Ascending aorta (tissue), 2 donors: Measurements from ENCODE around the gene TSPAN3. TPM values are rescaled to one million over a fixed set of nuclear protein-coding genes. Genes with fewer than 3 reads are reported as not detected.

ENCODE experiments used
- DNase-seq, 2 donors: peaks; one replicate each; pipeline ENCODE4 v3.0.0-alpha.2; 2019; ENCODE audit warnings: low spot score in 2 of 2
- H3K27ac ChIP-seq, 2 donors: fragments of 200-600 bp; sonication (generic); one replicate each; pipeline ENCODE4 v1.5.1; 2016 to 2017; ENCODE audit warnings: mild to moderate bottlenecking in 1 of 2
- H3K27me3 ChIP-seq: fragments of 200-600 bp; sonication (generic); one replicate; pipeline ENCODE4 v1.5.1; 2017
- H3K36me3 ChIP-seq, 2 donors: fragments of 200-600 bp; sonication (generic); one replicate each; pipeline ENCODE4 v1.5.1; 2016
- H3K4me1 ChIP-seq, 2 donors: fragments of 200-600 bp; sonication (generic); one replicate each; pipeline ENCODE4 v1.5.1; 2016 to 2017; ENCODE audit warnings: mild to moderate bottlenecking in 1 of 2
- H3K4me3 ChIP-seq, 2 donors: fragments of 200-600 bp; sonication (generic); one replicate each; pipeline ENCODE4 v1.5.1; 2016 to 2017; ENCODE audit warnings: mild to moderate bottlenecking in 1 of 2
- H3K9me3 ChIP-seq, 2 donors: fragments of 200-600 bp; sonication (generic); one replicate each; pipeline ENCODE4 v1.5.1; 2016
- intact Hi-C: fragments of 100-400 bp; cut with DNase I; formaldehyde crosslinking; loops from one replicate; pipeline ENCODE4 v1.15.1; 2023
- total RNA-seq: library from RNA; depleted of rRNA; stranded (reverse); fragments of >200 nt; gene quantifications from one replicate; pipeline ENCODE4 v1.1.0, GENCODE V29; 2016
- TF ChIP-seq, protein P1 (sequence below), 3 experiments: fragments of 200-600 bp in 2 of 3; fragments of 450-650 bp in 1 of 3; sonication (generic) in 2 of 3; IDR thresholded peaks; one replicate each; pipeline ENCODE4 v1.5.1; 2016 to 2019; ENCODE audit warnings: antibody characterized with exemption in 3 of 3, mild to moderate bottlenecking in 1 of 3, moderate library complexity in 1 of 3

TSPAN3 gene
- total RNA-seq, 1 donor from 2014 or later, result 98.2 TPM

DNA sequence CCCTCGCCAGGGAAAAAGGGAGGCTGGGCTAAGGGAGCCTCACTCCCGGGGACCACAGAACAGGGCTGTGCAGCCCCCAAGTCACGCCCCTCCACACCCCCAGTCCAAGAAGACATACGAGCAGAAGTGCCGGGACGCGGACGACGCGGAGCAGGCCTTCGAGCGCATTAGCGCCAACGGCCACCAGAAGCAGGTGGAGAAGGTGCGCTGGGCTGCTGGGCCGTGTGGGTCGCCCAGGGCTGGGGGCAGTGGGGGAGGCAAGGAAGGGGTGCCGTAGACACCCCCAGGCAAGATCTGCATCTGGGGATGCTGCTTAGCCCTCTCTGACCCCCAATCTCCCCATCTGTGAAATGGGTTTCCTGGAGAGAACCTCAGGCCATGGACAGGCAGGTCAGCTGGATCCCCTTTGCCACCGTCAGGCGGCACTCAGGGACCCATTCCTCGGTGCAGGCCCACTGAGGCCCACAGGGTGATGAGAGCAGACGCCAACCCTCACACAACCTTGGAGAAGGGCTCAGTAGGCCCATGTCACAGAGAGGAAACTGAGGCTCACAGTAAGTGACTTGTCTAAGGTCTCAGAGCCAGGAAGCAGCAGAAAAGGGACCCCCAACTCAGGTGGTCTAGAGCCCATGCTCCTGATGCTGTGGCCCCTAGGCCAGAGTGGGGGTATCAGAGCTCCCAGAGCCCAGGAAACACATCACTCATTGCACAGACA, 42.3 kb downstream of the TSPAN3 start:
- DNase-seq, result peak in 1 of 2 donors; percentile 55
- H3K36me3 ChIP-seq, result peaks cover 0 to 5% of the 10 kb centered on the region in 2 donors
- H3K9me3 ChIP-seq, result no peaks in the 10 kb centered on the region
- H3K4me1 ChIP-seq, result no peaks in the 10 kb centered on the region
- intact Hi-C loops, result no loop called here
- H3K4me3 ChIP-seq, result no peak overlapping the region
- H3K27ac ChIP-seq, result no peak overlapping the region
- TF ChIP-seq, protein P1, sequence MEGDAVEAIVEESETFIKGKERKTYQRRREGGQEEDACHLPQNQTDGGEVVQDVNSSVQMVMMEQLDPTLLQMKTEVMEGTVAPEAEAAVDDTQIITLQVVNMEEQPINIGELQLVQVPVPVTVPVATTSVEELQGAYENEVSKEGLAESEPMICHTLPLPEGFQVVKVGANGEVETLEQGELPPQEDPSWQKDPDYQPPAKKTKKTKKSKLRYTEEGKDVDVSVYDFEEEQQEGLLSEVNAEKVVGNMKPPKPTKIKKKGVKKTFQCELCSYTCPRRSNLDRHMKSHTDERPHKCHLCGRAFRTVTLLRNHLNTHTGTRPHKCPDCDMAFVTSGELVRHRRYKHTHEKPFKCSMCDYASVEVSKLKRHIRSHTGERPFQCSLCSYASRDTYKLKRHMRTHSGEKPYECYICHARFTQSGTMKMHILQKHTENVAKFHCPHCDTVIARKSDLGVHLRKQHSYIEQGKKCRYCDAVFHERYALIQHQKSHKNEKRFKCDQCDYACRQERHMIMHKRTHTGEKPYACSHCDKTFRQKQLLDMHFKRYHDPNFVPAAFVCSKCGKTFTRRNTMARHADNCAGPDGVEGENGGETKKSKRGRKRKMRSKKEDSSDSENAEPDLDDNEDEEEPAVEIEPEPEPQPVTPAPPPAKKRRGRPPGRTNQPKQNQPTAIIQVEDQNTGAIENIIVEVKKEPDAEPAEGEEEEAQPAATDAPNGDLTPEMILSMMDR (IDR thresholded peaks at IDR 0.05), result no peak
- H3K27me3 ChIP-seq, result no peaks in the 10 kb centered on the region

DNA sequence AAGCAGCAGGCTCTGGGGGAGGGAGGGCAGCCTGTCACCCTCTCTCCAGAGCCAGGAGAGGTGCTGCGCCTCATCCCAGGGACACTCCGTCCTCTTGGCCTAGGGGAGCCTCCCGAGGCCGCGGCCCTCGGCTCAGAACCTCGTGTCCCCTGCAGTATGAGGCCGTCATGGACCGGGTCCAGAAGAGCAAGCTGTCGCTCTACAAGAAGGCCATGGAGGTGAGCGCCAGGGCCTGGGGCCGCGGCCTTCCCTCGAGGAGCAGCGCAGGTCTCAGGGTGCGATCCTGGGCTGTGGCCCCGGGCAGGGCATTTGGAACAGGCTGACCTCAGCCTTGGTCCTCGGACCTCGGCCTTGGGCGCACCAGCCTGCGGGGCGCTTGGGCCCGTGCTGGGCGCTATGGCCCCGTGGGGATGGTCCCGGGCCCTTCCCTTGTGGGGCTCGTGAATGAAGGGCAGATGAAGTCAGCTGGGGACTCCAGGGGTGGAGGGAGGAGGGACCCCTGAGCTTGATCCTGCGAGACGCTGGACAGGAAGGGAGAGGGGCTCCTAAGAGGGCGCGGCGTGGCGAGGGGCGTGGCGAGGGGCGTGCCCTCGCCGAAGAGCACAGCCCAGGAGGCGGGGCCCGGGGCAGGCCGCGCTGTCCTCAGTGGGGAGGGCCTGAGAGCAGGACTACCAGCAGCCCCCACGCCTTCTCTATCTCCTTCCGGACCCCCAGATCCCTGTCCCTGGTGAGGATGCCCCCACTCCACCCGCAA, 43.0 kb downstream of the TSPAN3 start:
- TF ChIP-seq, protein P1 (IDR thresholded peaks at IDR 0.05), result no peak
- Histone ChIP-seq H3K9me3 (no peaks in the 10 kb centered on the region), H3K4me3 (no peak overlapping the region), H3K27me3 (no peaks in the 10 kb centered on the region), H3K27ac (no peak overlapping the region), H3K4me1 (no peaks in the 10 kb centered on the region), H3K36me3 (peaks cover 0 to 5% of the 10 kb centered on the region in 2 donors)
- intact Hi-C loops, result no loop called here
- DNase-seq, result peak in 1 of 2 donors; percentile 55

DNA sequence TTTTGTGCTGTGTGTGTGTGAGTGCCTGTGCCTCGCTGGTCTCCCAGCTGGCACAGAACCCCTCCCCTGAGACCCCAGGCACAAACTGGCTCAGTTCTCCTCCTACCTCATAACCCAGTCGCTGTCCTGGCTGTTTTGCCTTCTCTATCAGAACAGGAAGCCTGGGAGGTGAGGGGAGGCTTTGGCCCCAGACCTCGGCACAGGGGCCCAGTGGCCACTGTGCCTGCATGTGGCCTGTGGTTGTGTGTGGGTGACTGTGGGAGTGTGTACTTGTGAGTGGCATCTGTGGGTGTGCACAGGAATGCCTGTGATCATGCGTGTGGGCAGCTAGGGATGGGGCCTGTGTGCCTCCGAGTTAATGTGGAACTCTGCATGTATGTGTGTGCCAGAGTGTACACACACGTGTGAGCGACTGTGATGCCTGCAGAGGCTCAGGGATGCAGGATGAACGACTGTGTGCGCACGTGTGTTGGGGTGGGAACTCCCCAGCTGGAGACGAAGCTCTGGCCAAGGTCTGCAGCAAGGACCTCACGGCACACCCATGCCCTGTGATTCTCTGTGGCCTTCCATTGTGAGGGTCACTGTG, 43.7 kb downstream of the TSPAN3 start:
- Histone ChIP-seq H3K9me3 (no peaks in the 10 kb centered on the region), H3K4me3 (no peak overlapping the region), H3K27ac (no peak overlapping the region), H3K27me3 (no peaks in the 10 kb centered on the region), H3K4me1 (no peaks in the 10 kb centered on the region), H3K36me3 (peaks cover 0 to 5% of the 10 kb centered on the region in 2 donors)
- intact Hi-C loops, result no loop called here
- TF ChIP-seq, protein P1 (IDR thresholded peaks at IDR 0.05), result no peak
- DNase-seq, result peak in 1 of 2 donors; percentile 44

DNA sequence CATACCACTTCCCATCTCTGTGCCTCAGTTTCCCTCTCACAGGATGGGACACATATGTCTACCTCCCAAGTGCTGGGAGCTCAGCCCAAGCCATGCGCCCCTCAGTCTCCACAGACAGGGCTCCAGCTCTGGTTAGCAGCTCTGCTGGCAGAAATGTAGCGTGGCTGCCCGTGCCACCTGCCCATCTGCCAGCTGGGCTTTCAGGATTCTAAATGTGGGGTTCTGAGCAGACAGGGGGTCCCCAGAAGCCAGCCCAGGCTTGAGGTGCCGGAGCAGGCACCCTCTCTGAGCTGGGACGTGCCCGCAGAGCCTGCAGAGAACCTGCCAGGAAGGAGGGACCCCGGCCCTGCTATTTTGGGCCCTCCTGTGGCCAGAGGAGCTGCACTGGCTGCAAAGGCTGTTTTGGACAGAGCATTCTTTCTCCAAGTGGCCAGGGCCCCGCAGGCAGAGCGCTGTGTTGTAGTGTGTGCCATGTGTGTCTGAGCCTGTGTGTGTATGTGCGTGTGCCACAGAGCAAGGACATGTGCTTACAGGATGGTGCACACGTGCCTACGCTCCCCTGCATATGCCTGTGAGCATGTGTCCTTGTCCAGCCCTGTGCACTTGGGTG, 44.3 kb downstream of the TSPAN3 start:
- no peaks in the 10 kb centered on the region for H3K9me3 ChIP-seq
- DNase-seq, result peak in 1 of 2 donors; percentile 50
- intact Hi-C loops, result no loop called here
- no peaks in the 10 kb centered on the region for H3K27me3 ChIP-seq
- no peaks in the 10 kb centered on the region for H3K4me1 ChIP-seq
- TF ChIP-seq, protein P1 (IDR thresholded peaks at IDR 0.05), result no peak
- peak overlapping the region in 1 of 2 donors; percentile 18 for H3K27ac ChIP-seq
- H3K36me3 ChIP-seq, result peaks cover 0 to 5% of the 10 kb centered on the region in 2 donors
- no peak overlapping the region for H3K4me3 ChIP-seq

DNA sequence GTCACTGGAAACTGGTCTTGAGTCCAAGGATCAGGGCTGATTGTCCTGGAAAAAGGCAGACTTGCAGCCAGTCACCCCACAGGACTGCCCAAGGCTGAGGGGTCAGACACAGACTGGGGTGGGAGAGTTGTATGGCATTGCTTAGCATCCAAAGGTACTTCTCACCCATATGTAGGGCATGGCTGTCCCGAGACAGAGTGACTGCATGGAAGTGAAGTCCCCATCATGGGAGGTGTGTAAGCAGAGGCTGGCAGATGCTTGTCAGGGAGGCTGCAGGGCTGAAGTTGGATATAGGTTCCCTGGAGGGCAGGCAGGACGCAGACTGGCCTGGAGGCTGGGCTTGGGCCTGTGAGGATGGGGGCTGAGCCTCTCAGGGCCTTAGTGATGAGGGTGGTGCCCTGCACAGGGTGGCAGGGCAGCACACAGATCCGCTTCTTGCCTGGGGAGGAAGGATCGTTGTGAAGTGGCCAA, 44.9 kb downstream of the TSPAN3 start:
- peaks cover 0 to 5% of the 10 kb centered on the region in 2 donors for H3K36me3 ChIP-seq
- H3K9me3 ChIP-seq, result no peaks in the 10 kb centered on the region
- TF ChIP-seq, protein P1 (IDR thresholded peaks at IDR 0.05), result no peak
- no peak overlapping the region for H3K4me3 ChIP-seq
- DNase-seq, result peak in 1 of 2 donors; percentile 60
- H3K27ac ChIP-seq, result peak overlapping the region in 1 of 2 donors; percentile 18
- H3K4me1 ChIP-seq, result no peaks in the 10 kb centered on the region
- no peaks in the 10 kb centered on the region for H3K27me3 ChIP-seq
- intact Hi-C loops, result loop anchor here (2.0 kb wide), 1 partner anchor 517 kb away; no protein-coding TSS in a partner anchor
